ENCODE data around the gene VAPB.

Gene VAPB

GRCh38 chr20:58378704-58379103 is 10.3 kb upstream of the VAPB start:
- peak; percentile 20; the same call in 1 of the 2 replicates for TF ChIP-seq CTCF (conservative IDR thresholded peaks at IDR 0.05; ENCODE audit: low read length)
- DNase-seq (ENCODE audit: low read depth) = no peak

GRCh38 chr20:58381627-58382026 is 7.4 kb upstream of the VAPB start:
- H3K4me3 ChIP-seq (ENCODE audit: low read length) = no peak overlapping the region
- no peak for DNase-seq (ENCODE audit: low read depth)
- no peak for TF ChIP-seq CTCF (conservative IDR thresholded peaks at IDR 0.05; ENCODE audit: low read length)

More at GRCh38 chr20:58378704-58379103, 10.3 kb upstream of the VAPB start:
- H3K4me3 ChIP-seq (ENCODE audit: low read length) = no peak overlapping the region

GRCh38 chr20:58382096-58382495 is 6.9 kb upstream of the VAPB start:
- TF ChIP-seq CTCF (conservative IDR thresholded peaks at IDR 0.05; ENCODE audit: low read length) = no peak
- H3K4me3 ChIP-seq (ENCODE audit: low read length) = no peak overlapping the region
- DNase-seq (ENCODE audit: low read depth) = no peak

GRCh38 chr20:58384821-58385220 is 4.2 kb upstream of the VAPB start:
- no peak overlapping the region for H3K4me3 ChIP-seq (ENCODE audit: low read length)
- no peak for TF ChIP-seq CTCF (conservative IDR thresholded peaks at IDR 0.05; ENCODE audit: low read length)
- no peak for DNase-seq (ENCODE audit: low read depth)

GRCh38 chr20:58388028-58388601 is 914 bp upstream of the VAPB start:
- no peak for TF ChIP-seq CTCF (conservative IDR thresholded peaks at IDR 0.05; ENCODE audit: low read length)
- H3K4me3 ChIP-seq (ENCODE audit: low read length) = no peak overlapping the region
- no peak for DNase-seq (ENCODE audit: low read depth)

GRCh38 chr20:58389324-58389967 is 417 bp downstream of the VAPB start:
- no peak for TF ChIP-seq CTCF (conservative IDR thresholded peaks at IDR 0.05; ENCODE audit: low read length)
- DNase-seq (ENCODE audit: low read depth) = peak; percentile 49
- H3K4me3 ChIP-seq (ENCODE audit: low read length) = peak overlapping the region; percentile 93

- peak overlapping the region; percentile 93 for H3K4me3 ChIP-seq (ENCODE audit: low read length)
- DNase-seq (ENCODE audit: low read depth) = no peak
Measured at GRCh38 chr20:58389968-58390658, 1.1 kb downstream of the VAPB start.

More at GRCh38 chr20:58389968-58390658, 1.1 kb downstream of the VAPB start:
- no peak for TF ChIP-seq CTCF (conservative IDR thresholded peaks at IDR 0.05; ENCODE audit: low read length)

All from AG10803 (cell line).